ENCODE measurements around the gene XRRA1.

The XRRA1 gene

DNA sequence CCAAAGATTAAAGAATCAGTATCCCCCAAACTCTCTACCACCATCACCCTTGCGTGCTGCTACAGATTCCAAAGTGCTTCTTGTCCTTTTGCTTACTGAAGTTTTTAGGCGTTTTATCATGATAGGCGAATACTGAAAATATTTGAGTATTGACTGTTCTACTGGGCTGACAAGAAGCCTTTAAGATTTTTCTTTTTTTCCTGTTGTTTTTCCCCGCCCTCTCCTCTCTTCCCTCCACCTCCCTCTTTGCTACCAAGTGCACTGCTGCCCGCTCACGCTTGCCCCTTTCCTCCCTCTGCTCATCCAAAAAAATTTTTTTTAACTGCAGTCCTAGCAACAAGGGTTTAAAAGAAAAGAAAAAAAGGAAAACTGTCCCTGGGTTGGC, 854 bp upstream of the XRRA1 start:
- Histone ChIP-seq H3K9me3 (ENCODE audit: severe bottlenecking) (no peaks in the 10 kb centered on the region), H3K27ac (peak overlapping the region; percentile 90), H3K27me3 (ENCODE audit: insufficient read depth, low read depth, severe bottlenecking) (no peaks in the 10 kb centered on the region), H3K36me3 (peaks cover 39% of the 10 kb centered on the region), H3K4me3 (ENCODE audit: low read depth, low read length) (peak overlapping the region; percentile 98)
- DNase-seq = no peak
- TF ChIP-seq, protein P1, sequence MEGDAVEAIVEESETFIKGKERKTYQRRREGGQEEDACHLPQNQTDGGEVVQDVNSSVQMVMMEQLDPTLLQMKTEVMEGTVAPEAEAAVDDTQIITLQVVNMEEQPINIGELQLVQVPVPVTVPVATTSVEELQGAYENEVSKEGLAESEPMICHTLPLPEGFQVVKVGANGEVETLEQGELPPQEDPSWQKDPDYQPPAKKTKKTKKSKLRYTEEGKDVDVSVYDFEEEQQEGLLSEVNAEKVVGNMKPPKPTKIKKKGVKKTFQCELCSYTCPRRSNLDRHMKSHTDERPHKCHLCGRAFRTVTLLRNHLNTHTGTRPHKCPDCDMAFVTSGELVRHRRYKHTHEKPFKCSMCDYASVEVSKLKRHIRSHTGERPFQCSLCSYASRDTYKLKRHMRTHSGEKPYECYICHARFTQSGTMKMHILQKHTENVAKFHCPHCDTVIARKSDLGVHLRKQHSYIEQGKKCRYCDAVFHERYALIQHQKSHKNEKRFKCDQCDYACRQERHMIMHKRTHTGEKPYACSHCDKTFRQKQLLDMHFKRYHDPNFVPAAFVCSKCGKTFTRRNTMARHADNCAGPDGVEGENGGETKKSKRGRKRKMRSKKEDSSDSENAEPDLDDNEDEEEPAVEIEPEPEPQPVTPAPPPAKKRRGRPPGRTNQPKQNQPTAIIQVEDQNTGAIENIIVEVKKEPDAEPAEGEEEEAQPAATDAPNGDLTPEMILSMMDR (IDR thresholded peaks at IDR 0.05; ENCODE audit: low read depth, low read length) = no peak

- Histone ChIP-seq H3K27ac (peak overlapping the region; percentile 90), H3K27me3 (ENCODE audit: insufficient read depth, low read depth, severe bottlenecking) (no peaks in the 10 kb centered on the region), H3K9me3 (ENCODE audit: severe bottlenecking) (no peaks in the 10 kb centered on the region), H3K4me3 (ENCODE audit: low read depth, low read length) (peak overlapping the region; percentile 98), H3K36me3 (peaks cover 46% of the 10 kb centered on the region)
- DNase-seq = no peak
- TF ChIP-seq, protein P1 (IDR thresholded peaks at IDR 0.05; ENCODE audit: low read depth, low read length) = no peak
Observed at GRCh38 chr11:74948546-74948897, 369 bp downstream of the XRRA1 start.

- H3K27ac ChIP-seq = no peak overlapping the region
Observed at GRCh38 chr11:74942073-74942759, 6.7 kb downstream of the XRRA1 start.

GRCh38 chr11:74941492-74941891, 7.4 kb downstream of the XRRA1 start:
- Histone ChIP-seq H3K36me3 (peaks cover 63% of the 10 kb centered on the region), H3K4me3 (ENCODE audit: low read depth, low read length) (no peak overlapping the region), H3K9me3 (ENCODE audit: severe bottlenecking) (no peaks in the 10 kb centered on the region), H3K27ac (no peak overlapping the region), H3K27me3 (ENCODE audit: insufficient read depth, low read depth, severe bottlenecking) (no peaks in the 10 kb centered on the region)
- no peak for DNase-seq
- TF ChIP-seq, protein P1 (IDR thresholded peaks at IDR 0.05; ENCODE audit: low read depth, low read length) = no peak

More at GRCh38 chr11:74942073-74942759, 6.7 kb downstream of the XRRA1 start:
- Histone ChIP-seq H3K9me3 (ENCODE audit: severe bottlenecking) (no peaks in the 10 kb centered on the region), H3K4me3 (ENCODE audit: low read depth, low read length) (no peak overlapping the region), H3K27me3 (ENCODE audit: insufficient read depth, low read depth, severe bottlenecking) (no peaks in the 10 kb centered on the region), H3K36me3 (peaks cover 63% of the 10 kb centered on the region)
- TF ChIP-seq, protein P1 (IDR thresholded peaks at IDR 0.05; ENCODE audit: low read depth, low read length) = no peak
- no peak for DNase-seq

DNA sequence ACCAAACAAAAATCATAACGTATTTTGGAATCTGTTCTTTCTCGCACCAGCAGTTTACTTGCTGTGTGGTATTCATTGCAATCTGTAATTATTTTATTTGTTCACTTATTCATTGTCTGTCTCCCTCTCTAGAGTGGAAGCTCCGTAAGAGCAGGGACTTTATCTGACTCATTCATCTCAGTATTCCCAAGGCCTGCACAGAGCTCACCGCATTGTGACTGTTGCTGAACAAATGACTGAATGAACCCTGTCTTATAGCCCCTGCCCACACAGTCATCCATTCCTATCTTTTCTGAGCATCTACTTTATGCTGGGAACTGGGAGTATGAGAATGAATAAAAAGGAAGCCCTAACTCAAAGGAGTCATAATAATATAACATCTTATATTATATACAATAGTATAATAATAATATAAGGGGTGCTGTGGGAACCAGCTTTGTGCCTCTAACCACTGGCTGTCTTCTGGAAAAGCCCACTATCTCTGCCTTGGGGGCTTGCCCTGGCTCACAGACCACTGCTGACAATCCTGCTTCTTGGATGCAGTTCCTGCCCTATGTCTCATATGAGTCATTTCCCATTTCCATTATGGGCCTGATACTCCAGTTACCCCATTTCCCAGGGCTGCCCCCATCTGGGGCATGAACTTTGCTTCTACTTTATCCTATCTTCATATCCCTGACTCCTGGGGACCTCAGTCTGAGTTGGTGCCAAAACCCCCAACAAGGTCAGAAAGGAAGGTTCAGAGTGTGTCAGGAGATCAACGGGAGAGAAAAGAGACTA, 11.0 kb downstream of the XRRA1 start:
- DNase-seq = no peak
- no peak overlapping the region for H3K27ac ChIP-seq
- TF ChIP-seq, protein P1 (IDR thresholded peaks at IDR 0.05; ENCODE audit: low read depth, low read length) = no peak
- peaks cover 73% of the 10 kb centered on the region for H3K36me3 ChIP-seq
- H3K9me3 ChIP-seq (ENCODE audit: severe bottlenecking) = no peaks in the 10 kb centered on the region
- H3K27me3 ChIP-seq (ENCODE audit: insufficient read depth, low read depth, severe bottlenecking) = no peaks in the 10 kb centered on the region
- H3K4me3 ChIP-seq (ENCODE audit: low read depth, low read length) = no peak overlapping the region
